B cell (primary cell): ENCODE results near the gene THRAP3. TPM values are rescaled to one million over a fixed set of nuclear protein-coding genes. Genes with fewer than 3 reads are reported as not detected.

Source experiments
- ATAC-seq: fragments of 200-7000 bp; cut with Tn5 transposase; one replicate; pipeline ENCODE4 v1.10.0; 2021; ENCODE audit warnings: low read depth, mild to moderate bottlenecking, moderate number of reproducible peaks, moderate library complexity
- CTCF ChIA-PET: fragments of 350-600 bp; sonication (Branson Sonifier 250); formaldehyde crosslinking; loops from one replicate; lab custom pipeline; 2021; ENCODE audit warnings: antibody characterized with exemption, inconsistent platforms; lab: Charles Lee
- POLR2A ChIA-PET: fragments of 350-600 bp; sonication (Branson Sonifier 250); formaldehyde crosslinking; loops from one replicate; lab custom pipeline; 2021; ENCODE audit warnings: antibody characterized with exemption; lab: Charles Lee
- DNase-seq: peaks from one replicate; pipeline ENCODE4 v3.0.0; 2013
- H2AFZ ChIP-seq: 2 replicates; pipeline ENCODE4 v1.6.1; 2012; ENCODE audit warnings: mild to moderate bottlenecking, low read depth, low read length; ENCODE audit not compliant: insufficient read depth, poor library complexity, severe bottlenecking
- H3K27ac ChIP-seq, 2 donors: 1 replicate in 1 of 2; 2 replicates in 1 of 2; pipeline ENCODE4 v1.5.1; 2012 to 2013; ENCODE audit warnings: low read length in 2 of 2, mild to moderate bottlenecking in 2 of 2, moderate library complexity in 1 of 2
- H3K27me3 ChIP-seq, 4 experiments: fragments of 200-600 bp in 1 of 4; sonication (generic) in 1 of 4; replicated peaks in 1 of 4; 1 replicate in 2 of 4; 2 replicates in 2 of 4; pipeline versions ENCODE4 v1.6.1 to v1.7.0; 2013 to 2016; ENCODE audit warnings: low read length in 3 of 4, mild to moderate bottlenecking in 2 of 4, mixed read lengths in 1 of 4, moderate library complexity in 1 of 4; ENCODE audit not compliant: insufficient read depth in 4 of 4, control insufficient read depth in 3 of 4; ENCODE audit errors: control extremely low read depth in 1 of 4
- H3K36me3 ChIP-seq, 2 experiments: replicated peaks in 1 of 2; 1 replicate in 1 of 2; 2 replicates in 1 of 2; pipeline versions ENCODE4 v1.6.1 to v1.7.1; 2013; ENCODE audit warnings: low read length in 1 of 2; ENCODE audit not compliant: insufficient read depth in 2 of 2, control insufficient read depth in 1 of 2; ENCODE audit errors: control extremely low read depth in 1 of 2, extremely low read depth in 1 of 2
- H3K4me1 ChIP-seq, 2 donors: fragments of 200-600 bp in 1 of 2; sonication (generic) in 1 of 2; 1 replicate in 1 of 2; 2 replicates in 1 of 2; pipeline versions ENCODE4 v1.5.1 to v1.6.1; 2013 to 2017; ENCODE audit warnings: low read length in 2 of 2; ENCODE audit not compliant: control insufficient read depth in 2 of 2, insufficient read depth in 2 of 2
- H3K4me2 ChIP-seq: replicated peaks from 2 replicates; pipeline ENCODE3; 2012; ENCODE audit warnings: mild to moderate bottlenecking, low read depth, low read length; ENCODE audit not compliant: poor library complexity, severe bottlenecking
- H3K4me3 ChIP-seq, 5 experiments: fragments of 200-600 bp in 1 of 5; sonication (generic) in 1 of 5; 1 replicate in 3 of 5; 2 replicates in 2 of 5; pipeline versions ENCODE4 v1.5.1 to v1.7.0; 2011 to 2016; ENCODE audit warnings: low read length in 4 of 5, mild to moderate bottlenecking in 4 of 5, low read depth in 2 of 5, control low read depth in 1 of 5, moderate library complexity in 1 of 5; ENCODE audit not compliant: insufficient read depth in 1 of 5; ENCODE audit errors: control extremely low read depth in 1 of 5, extremely low read depth in 1 of 5
- H3K79me2 ChIP-seq: fragments of 200-600 bp; sonication (generic); one replicate; pipeline ENCODE4 v1.6.0; 2016; ENCODE audit warnings: low read length; ENCODE audit not compliant: control insufficient read depth, insufficient read depth
- H3K9ac ChIP-seq: fragments of 200-600 bp; sonication (generic); 2 replicates; pipeline ENCODE4 v1.6.1; 2017; ENCODE audit warnings: mild to moderate bottlenecking, low read length, moderate library complexity
- H3K9me3 ChIP-seq, 3 donors: one replicate each; pipeline versions ENCODE4 v1.6.1 to v1.7.1; 2013; ENCODE audit warnings: low read length in 2 of 3; ENCODE audit not compliant: control insufficient read depth in 2 of 3, insufficient read depth in 1 of 3; ENCODE audit errors: control extremely low read depth in 1 of 3
- H4K20me1 ChIP-seq: 2 replicates; pipeline ENCODE4 v1.6.0; 2012; ENCODE audit warnings: mild to moderate bottlenecking, low read length; ENCODE audit not compliant: insufficient read depth, control insufficient read depth, poor library complexity, severe bottlenecking
- H3K27ac Mint-ChIP-seq: one replicate; pipeline ENCODE4 v1.8.0; 2021; ENCODE audit warnings: mixed read lengths
- H3K27me3 Mint-ChIP-seq: one replicate; pipeline ENCODE4 v1.8.0; 2021; ENCODE audit warnings: mixed read lengths
- H3K4me1 Mint-ChIP-seq: one replicate; pipeline ENCODE4 v1.8.0; 2021; ENCODE audit warnings: mixed read lengths
- H3K4me3 Mint-ChIP-seq: one replicate; pipeline ENCODE4 v1.8.0; 2021; ENCODE audit warnings: mixed read lengths
- H3K9me3 Mint-ChIP-seq: one replicate; pipeline ENCODE4 v1.8.0; 2022; ENCODE audit warnings: mixed read lengths; ENCODE audit not compliant: insufficient read depth
- CTCF ChIP-seq: fragments of 200-600 bp; IDR thresholded peaks from one replicate; pipeline ENCODE4 v1.8.0; 2022; ENCODE audit warnings: antibody characterized with exemption, mild to moderate bottlenecking
- EZH2 ChIP-seq: IDR thresholded peaks from 2 replicates; pipeline ENCODE4 v1.6.1; 2012; ENCODE audit warnings: borderline replicate concordance, low read depth, mild to moderate bottlenecking, moderate library complexity, low read length; ENCODE audit not compliant: insufficient read depth, poor library complexity, severe bottlenecking
- WGBS: methylation state at CpG from one replicate; pipeline ENCODE4 v1.1.5; 2013; ENCODE audit warnings: missing lambda C conversion rate; ENCODE audit not compliant: insufficient coverage; 5-methylcytosine and 5-hydroxymethylcytosine counted together
- intact Hi-C: fragments of 100-400 bp; cut with micrococcal nuclease; formaldehyde crosslinking; loops from one replicate; pipeline ENCODE4 v1.10.0; 2022
- polyA plus RNA-seq: library from polyadenylated mRNA; depleted of rRNA; stranded (reverse); fragments of >200 nt; gene quantifications from 2 replicates; pipeline ENCODE4 v1.2.3, GENCODE V29; 2012
- total RNA-seq, 2 donors: library from RNA; stranded (reverse); fragments of 120-200 nt in 1 of 2; gene quantifications; 1 replicate in 1 of 2; 2 replicates in 1 of 2; pipeline versions ENCODE4 v1.2.3 to v1.2.4, GENCODE V29; 2013 to 2022

THRAP3 gene
- total and polyA plus RNA-seq, 2 donors (not counting 1 experiment from before 2014, with no cell fraction given) = 64.1 to 153 TPM

- DNase-seq (peak; percentile 75), ATAC-seq (peak; percentile 93)
- H3K27me3 ChIP-seq = no peaks in the 10 kb centered on the region
- H3K9me3 ChIP-seq = no peaks in the 10 kb centered on the region
- H3K4me1 ChIP-seq = peaks cover 62 to 78% of the 10 kb centered on the region in 2 donors
- H3K4me3 Mint-ChIP-seq = peak overlapping the region; percentile 88
- TF ChIP-seq CTCF (no peak), EZH2 (no peak)
- H3K27me3 Mint-ChIP-seq = no peaks in the 10 kb centered on the region
- peaks cover 100% of the 10 kb centered on the region for H3K79me2 ChIP-seq
- POLR2A ChIA-PET = interaction anchor here (0.7 to 1.1 kb wide), 4 partner anchors 7 to 1223 kb away, joined by 4 to 6 read pairs (median 6); no protein-coding TSS in a partner anchor
- intact Hi-C loops = loop anchor here (1.0 to 5.0 kb wide), 2 partner anchors 8 to 35 kb away; partner anchors contain the start of gene THRAP3
- peaks cover 46% of the 10 kb centered on the region for H4K20me1 ChIP-seq
- H3K9ac ChIP-seq = peak overlapping the region; percentile 39
- no peak overlapping the region for H2AFZ ChIP-seq
- CTCF ChIA-PET = no interaction called here
- H3K4me1 Mint-ChIP-seq = peaks cover 62% of the 10 kb centered on the region
- peak overlapping the region; percentile 85 to 94 for H3K27ac ChIP-seq
- peak overlapping the region; percentile 98 for H3K27ac Mint-ChIP-seq
- H3K9me3 Mint-ChIP-seq = no peaks in the 10 kb centered on the region
- WGBS = 75% methylated on average over 3 of the region's 11 CpGs
- H3K4me3 ChIP-seq = peak overlapping the region in 2 of 5 experiments; percentile 5 to 42
- peak overlapping the region; percentile 62 for H3K4me2 ChIP-seq
- H3K36me3 ChIP-seq = peaks cover 6 to 52% of the 10 kb centered on the region in 2 experiments
Observed at GRCh38 chr1:36232212-36233095, 8.2 kb downstream of the THRAP3 start.
